Stimulated activated CD4-positive, alpha-beta T cell treated with anti-CD3 and anti-CD28 coated beads, TNF-alpha, amount 100 ng/mL, for 4 hours (primary cell): ENCODE data around the gene KRT81.
"Not testable (repeated sequence)": the region's sequence is repeated elsewhere in the genome, so short reads cannot be mapped to it uniquely, and the experiment has no call there.

Source experiments
- DNase-seq, 3 experiments: peaks; one replicate each; pipeline ENCODE4 v3.0.0-alpha.2; 2020; ENCODE audit warnings: low read depth in 3 of 3

KRT81 gene

GRCh38 chr12:52241205-52241842 lies 50.0 kb downstream of the KRT81 start:
- no peak for DNase-seq

GRCh38 chr12:52240247-52240646 lies 51.1 kb downstream of the KRT81 start:
- DNase-seq = not testable (repeated sequence)

- DNase-seq = no peak
Measured at GRCh38 chr12:52239767-52240166, 51.6 kb downstream of the KRT81 start.

- DNase-seq = no peak
Measured at GRCh38 chr12:52238916-52239646, 52.3 kb downstream of the KRT81 start.

GRCh38 chr12:52238207-52238840 lies 53.0 kb downstream of the KRT81 start:
- DNase-seq = no peak

- DNase-seq = no peak
Measured at GRCh38 chr12:52236386-52237050, 54.8 kb downstream of the KRT81 start.
